H1 (cell line): Measurements from ENCODE around the gene RITA1. TPM values are rescaled to one million over a fixed set of nuclear protein-coding genes. Genes with fewer than 3 reads are reported as not detected.

Experiments used
- CTCF ChIA-PET: fragments of 300-600 bp; sonication (Branson Sonifier 250); formaldehyde crosslinking; loops from one replicate; lab custom pipeline; 2021; ENCODE audit not compliant: partially characterized antibody; lab: Charles Lee
- POLR2A ChIA-PET: fragments of 300-600 bp; sonication (Branson Sonifier 250); formaldehyde crosslinking; loops from one replicate; lab custom pipeline; 2021; ENCODE audit warnings: inconsistent platforms; ENCODE audit not compliant: partially characterized antibody; lab: Charles Lee
- DNase-seq, 2 experiments: peaks; one replicate each; pipeline versions ENCODE4 v3.0.0 to v3.0.0-alpha.2; 2010 to 2022; ENCODE audit warnings: low spot score in 2 of 2, low read depth in 1 of 2, mixed read lengths in 1 of 2
- FAIRE-seq: peaks from 2 replicates; lab custom pipeline; 2011; peaks lifted over from hg19 to GRCh38; lab: Jason Lieb, UNC
- H2AFZ ChIP-seq: 2 replicates; pipeline ENCODE4 v1.8.1; 2012; ENCODE audit warnings: low read length, inconsistent platforms
- H2AK5ac ChIP-seq: 2 replicates; pipeline ENCODE4 v1.6.1; 2013; ENCODE audit warnings: low read depth, low read length
- H2BK120ac ChIP-seq: replicated peaks from 2 replicates; pipeline ENCODE3; 2013; ENCODE audit warnings: low read depth, low read length, inconsistent platforms
- H2BK12ac ChIP-seq: 2 replicates; pipeline ENCODE4 v1.6.1; 2013; ENCODE audit warnings: low read depth, low read length
- H2BK15ac ChIP-seq: 2 replicates; pipeline ENCODE4 v1.6.1; 2013; ENCODE audit warnings: low read length
- H2BK20ac ChIP-seq: 2 replicates; pipeline ENCODE4 v1.6.1; 2013; ENCODE audit warnings: low read length
- H2BK5ac ChIP-seq: 2 replicates; pipeline ENCODE4 v1.6.1; 2013; ENCODE audit warnings: low read depth, low read length
- H3K14ac ChIP-seq: 2 replicates; pipeline ENCODE4 v1.6.1; 2013; ENCODE audit warnings: inconsistent platforms; ENCODE audit not compliant: insufficient read length
- H3K18ac ChIP-seq: 2 replicates; pipeline ENCODE4 v1.6.1; 2013; ENCODE audit warnings: low read length; ENCODE audit errors: extremely low read depth
- H3K23ac ChIP-seq: 2 replicates; pipeline ENCODE4 v1.6.1; 2013; ENCODE audit warnings: inconsistent platforms; ENCODE audit not compliant: insufficient read length
- H3K23me2 ChIP-seq: 2 replicates; pipeline ENCODE4 v1.6.1; 2013; ENCODE audit warnings: low read depth, low read length
- H3K27ac ChIP-seq: 2 replicates; pipeline ENCODE4 v1.6.1; 2011; ENCODE audit warnings: low read depth, low read length, inconsistent platforms
- H3K27me3 ChIP-seq, 4 experiments: replicated peaks in 1 of 4; 1 replicate in 1 of 4; 2 replicates in 3 of 4; pipeline versions ENCODE4 v1.6.1 to v1.8.1; 2011 to 2013; ENCODE audit warnings: low read length in 3 of 4, mild to moderate bottlenecking in 3 of 4, inconsistent platforms in 2 of 4, mixed read lengths in 2 of 4, moderate library complexity in 1 of 4; ENCODE audit not compliant: control insufficient read depth in 3 of 4, insufficient read depth in 3 of 4; ENCODE audit errors: extremely low read depth in 1 of 4
- H3K36me3 ChIP-seq, 4 experiments: 2 replicates each; pipeline versions ENCODE4 v1.6.1 to v1.8.1; 2011 to 2013; ENCODE audit warnings: mild to moderate bottlenecking in 4 of 4, low read length in 3 of 4, moderate library complexity in 2 of 4, control low read depth in 1 of 4, inconsistent platforms in 1 of 4; ENCODE audit not compliant: insufficient read depth in 4 of 4, control insufficient read depth in 2 of 4
- H3K4ac ChIP-seq: replicated peaks from 2 replicates; pipeline ENCODE3; 2013; ENCODE audit warnings: low read length, low read depth, mixed read lengths, inconsistent platforms; ENCODE audit not compliant: insufficient read length
- H3K4me1 ChIP-seq, 4 experiments: replicated peaks in 1 of 4; 1 replicate in 1 of 4; 2 replicates in 3 of 4; pipeline versions ENCODE4 v1.6.1 to v1.8.1; 2011 to 2013; ENCODE audit warnings: low read length in 3 of 4, inconsistent platforms in 2 of 4, mixed read lengths in 1 of 4; ENCODE audit not compliant: insufficient read depth in 4 of 4, control insufficient read depth in 3 of 4
- H3K4me2 ChIP-seq, 2 experiments: 2 replicates each; pipeline versions ENCODE4 v1.6.1 to v1.8.1; 2011 to 2013; ENCODE audit warnings: low read depth in 2 of 2, low read length in 2 of 2, control low read depth in 1 of 2, inconsistent platforms in 1 of 2, mild to moderate bottlenecking in 1 of 2; ENCODE audit not compliant: insufficient read depth in 1 of 2
- H3K4me3 ChIP-seq, 4 experiments: fragments of 200-600, 300-600 bp in 1 of 4; sonication (generic), shearing (Covaris generic), sonication (Bioruptor Twin) in 1 of 4; 2 replicates each; pipeline versions ENCODE4 v1.5.1 to v1.8.1; 2011 to 2016; ENCODE audit warnings: low read length in 4 of 4, low read depth in 3 of 4, control low read depth in 2 of 4, inconsistent platforms in 2 of 4, mild to moderate bottlenecking in 2 of 4, mixed read lengths in 1 of 4, moderate library complexity in 1 of 4; ENCODE audit not compliant: insufficient read depth in 2 of 4; ENCODE audit errors: extremely low read depth in 1 of 4
- H3K56ac ChIP-seq: replicated peaks from 2 replicates; pipeline ENCODE3; 2013; ENCODE audit warnings: low read depth, mild to moderate bottlenecking, mixed read lengths, low read length, inconsistent platforms; ENCODE audit not compliant: insufficient read length
- H3K79me1 ChIP-seq: 2 replicates; pipeline ENCODE4 v1.6.1; 2013; ENCODE audit warnings: low read depth, low read length, control low read depth
- H3K79me2 ChIP-seq, 2 experiments: 2 replicates each; pipeline versions ENCODE4 v1.6.1 to v1.8.1; 2012 to 2013; ENCODE audit warnings: low read length in 2 of 2, mild to moderate bottlenecking in 2 of 2, inconsistent platforms in 1 of 2; ENCODE audit not compliant: insufficient read depth in 2 of 2, control insufficient read depth in 1 of 2
- H3K9ac ChIP-seq, 4 experiments: replicated peaks in 1 of 4; 1 replicate in 1 of 4; 2 replicates in 3 of 4; pipeline versions ENCODE4 v1.6.1 to v1.8.1; 2011 to 2013; ENCODE audit warnings: low read depth in 3 of 4, low read length in 3 of 4, control low read depth in 2 of 4, mild to moderate bottlenecking in 2 of 4, moderate library complexity in 2 of 4, inconsistent platforms in 1 of 4; ENCODE audit errors: extremely low read depth in 1 of 4
- H3K9me3 ChIP-seq, 2 experiments: 2 replicates each; pipeline versions ENCODE4 v1.6.1 to v1.8.1; 2012 to 2013; ENCODE audit warnings: mild to moderate bottlenecking in 2 of 2, moderate library complexity in 2 of 2, control low read depth in 1 of 2, inconsistent platforms in 1 of 2, low read depth in 1 of 2, low read length in 1 of 2, mixed read lengths in 1 of 2; ENCODE audit not compliant: insufficient read depth in 2 of 2
- H4K20me1 ChIP-seq, 2 experiments: replicated peaks in 1 of 2; 2 replicates each; pipeline versions ENCODE3 to v1.8.1; 2011 to 2013; ENCODE audit warnings: inconsistent platforms in 2 of 2, low read length in 2 of 2, mild to moderate bottlenecking in 1 of 2; ENCODE audit not compliant: insufficient read depth in 2 of 2, control insufficient read depth in 1 of 2
- H4K5ac ChIP-seq: 2 replicates; pipeline ENCODE4 v1.6.1; 2013; ENCODE audit warnings: low read length, low read depth, mixed read lengths, inconsistent platforms; ENCODE audit not compliant: insufficient read length
- H4K8ac ChIP-seq: 2 replicates; pipeline ENCODE4 v1.8.0; 2013; ENCODE audit warnings: mild to moderate bottlenecking, moderate library complexity, low read length, inconsistent platforms; ENCODE audit not compliant: insufficient read depth; ENCODE audit errors: extremely low read depth
- H4K91ac ChIP-seq: replicated peaks from 2 replicates; pipeline ENCODE3; 2013; ENCODE audit warnings: low read length, mixed read lengths, inconsistent platforms; ENCODE audit not compliant: insufficient read length
- EGR1 ChIP-seq: IDR thresholded peaks from 2 replicates; pipeline ENCODE4 v1.6.1; 2011; ENCODE audit warnings: low read depth, low read length, borderline replicate concordance
- FOSL1 ChIP-seq: IDR thresholded peaks from 2 replicates; pipeline ENCODE4 v1.6.1; 2011; ENCODE audit warnings: mild to moderate bottlenecking, low read depth, low read length, moderate library complexity; ENCODE audit not compliant: insufficient read depth
- GABPA ChIP-seq: IDR thresholded peaks from 2 replicates; pipeline ENCODE4 v1.6.1; 2011; ENCODE audit warnings: mild to moderate bottlenecking, low read length, moderate library complexity, borderline replicate concordance; ENCODE audit not compliant: insufficient read depth
- HDAC2 ChIP-seq, 2 experiments: fragments of 300-600 bp in 1 of 2; sonication (generic) in 1 of 2; IDR thresholded peaks; 2 replicates each; pipeline ENCODE4 v1.6.1; 2011 to 2012; ENCODE audit warnings: low read depth in 2 of 2, low read length in 2 of 2, mild to moderate bottlenecking in 2 of 2, moderate library complexity in 2 of 2, borderline replicate concordance in 1 of 2, inconsistent platforms in 1 of 2
- KDM4A ChIP-seq: IDR thresholded peaks from one replicate; pipeline ENCODE4 v1.7.1; 2012; ENCODE audit warnings: low read depth, mild to moderate bottlenecking, moderate library complexity, low read length, inconsistent platforms; ENCODE audit not compliant: severe bottlenecking
- SRF ChIP-seq: IDR thresholded peaks from 2 replicates; pipeline ENCODE4 v1.6.1; 2011; ENCODE audit warnings: mild to moderate bottlenecking, low read depth, low read length, moderate library complexity
- ZNF274 ChIP-seq: IDR thresholded peaks from 2 replicates; pipeline ENCODE4 v1.7.0; 2012; ENCODE audit warnings: low read length, borderline replicate concordance; ENCODE audit errors: extremely low read depth
- WGBS, 2 experiments: shearing (Covaris generic) in 1 of 2; methylation state at CpG; one replicate each; pipeline versions ENCODE4 v1.1.6 to v1.1.7; 2013 to 2015; ENCODE audit warnings: low lambda C conversion rate in 2 of 2, mixed read lengths in 2 of 2, inconsistent platforms in 1 of 2, low coverage in 1 of 2, missing lambda C conversion rate in 1 of 2; ENCODE audit not compliant: insufficient replicate concordance in 2 of 2, insufficient coverage in 1 of 2, insufficient read length in 1 of 2; ENCODE audit errors: extremely low coverage in 1 of 2, missing lambda C conversion rate in 1 of 2; 5-methylcytosine and 5-hydroxymethylcytosine counted together
- polyA plus RNA-seq, 7 experiments: library from polyadenylated mRNA; depleted of rRNA in 3 of 7; stranded (reverse) in 5 of 7; unstranded in 2 of 7; fragments of >200 nt in 5 of 7; fragments of 200-250 nt in 2 of 7; gene quantifications; 1 replicate in 5 of 7; 2 replicates in 1 of 7; 4 replicates in 1 of 7; pipeline versions ENCODE4 v1.2.1 to v1.2.3, GENCODE V29; 2011 to 2013; ENCODE audit warnings: missing spikeins in 2 of 7, mixed read lengths in 2 of 7
- total RNA-seq: library from RNA; stranded (reverse); fragmentation: NEBNext Ultra II Directional; extraction: Animal tissue kit (Norgen Biotek cat#: 25700); gene quantifications from 2 replicates; pipeline ENCODE4 v1.2.1, GENCODE V29; 2021
- TF ChIP-seq, protein P1 (sequence below): IDR thresholded peaks from 2 replicates; pipeline ENCODE4 v1.6.1; 2011; ENCODE audit warnings: low read depth, mild to moderate bottlenecking, low read length; ENCODE audit not compliant: insufficient read depth
- TF ChIP-seq, protein P2 (sequence below): IDR thresholded peaks from 2 replicates; pipeline ENCODE4 v1.6.1; 2012; ENCODE audit warnings: low read length, inconsistent platforms

RITA1 gene
- total and polyA plus RNA-seq, 2 of the 8 experiments (the other 6 are each of a cell fraction or from before 2014, with no cell fraction given): 24.1 to 25.8 TPM

DNA sequence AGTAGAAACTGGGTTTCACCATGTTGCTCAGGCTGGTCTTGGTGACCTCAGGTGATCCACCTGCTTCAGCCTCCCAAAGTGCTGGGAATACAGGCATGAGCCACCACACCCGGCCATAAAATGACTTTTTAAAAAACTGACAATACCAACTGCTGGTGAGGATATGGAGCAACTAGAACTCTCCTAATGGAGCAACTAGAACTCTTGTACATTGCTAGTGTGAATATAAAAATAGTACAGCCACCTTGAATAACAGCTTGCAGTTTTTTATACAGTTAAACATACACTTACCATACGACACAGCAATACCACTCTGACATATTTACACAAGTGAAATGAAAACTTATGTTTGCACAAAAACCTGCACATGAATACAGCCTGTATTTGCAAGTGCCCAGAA, 38.5 kb upstream of the RITA1 start:
- Histone ChIP-seq H4K5ac (no peak overlapping the region), H3K56ac (no peak overlapping the region), H3K4me3 (no peak overlapping the region), H4K20me1 (no peaks in the 10 kb centered on the region), H2BK15ac (no peak overlapping the region), H3K79me2 (no peaks in the 10 kb centered on the region), H2BK12ac (no peak overlapping the region), H3K18ac (no peak overlapping the region), H3K4me1 (peaks cover 6 to 20% (median 13%) of the 10 kb centered on the region in 4 experiments), H2BK120ac (no peak overlapping the region), H2BK20ac (no peak overlapping the region), H2AFZ (no peak overlapping the region), H2BK5ac (no peak overlapping the region), H3K27me3 (peaks cover 0 to 7% (median 5%) of the 10 kb centered on the region in 4 experiments; a peak in 6 of 7 replicates), H3K9ac (no peak overlapping the region), H3K79me1 (no peaks in the 10 kb centered on the region), H3K27ac (no peak overlapping the region), H2AK5ac (no peak overlapping the region), H3K14ac (no peak overlapping the region), H3K9me3 (no peaks in the 10 kb centered on the region), H3K23me2 (peaks cover 2% of the 10 kb centered on the region; the same call in 1 of the 2 replicates), H3K36me3 (no peaks in the 10 kb centered on the region), H4K91ac (no peak overlapping the region), H3K4ac (no peak overlapping the region), H3K23ac (no peak overlapping the region), H4K8ac (no peak overlapping the region), H3K4me2 (no peak overlapping the region)
- DNase-seq (no peak), FAIRE-seq (no peak)
- TF ChIP-seq, protein P1, sequence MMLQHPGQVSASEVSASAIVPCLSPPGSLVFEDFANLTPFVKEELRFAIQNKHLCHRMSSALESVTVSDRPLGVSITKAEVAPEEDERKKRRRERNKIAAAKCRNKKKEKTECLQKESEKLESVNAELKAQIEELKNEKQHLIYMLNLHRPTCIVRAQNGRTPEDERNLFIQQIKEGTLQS: no peak
- no peak for TF ChIP-seq HDAC2 (IDR thresholded peaks at IDR 0.05; ENCODE audit: borderline replicate concordance in 1 of 2, low read depth in 2 of 2, low read length in 2 of 2)
- no peak for TF ChIP-seq SRF
- TF ChIP-seq FOSL1: no peak
- TF ChIP-seq KDM4A: no peak
- TF ChIP-seq GABPA: no peak
- TF ChIP-seq, protein P2, sequence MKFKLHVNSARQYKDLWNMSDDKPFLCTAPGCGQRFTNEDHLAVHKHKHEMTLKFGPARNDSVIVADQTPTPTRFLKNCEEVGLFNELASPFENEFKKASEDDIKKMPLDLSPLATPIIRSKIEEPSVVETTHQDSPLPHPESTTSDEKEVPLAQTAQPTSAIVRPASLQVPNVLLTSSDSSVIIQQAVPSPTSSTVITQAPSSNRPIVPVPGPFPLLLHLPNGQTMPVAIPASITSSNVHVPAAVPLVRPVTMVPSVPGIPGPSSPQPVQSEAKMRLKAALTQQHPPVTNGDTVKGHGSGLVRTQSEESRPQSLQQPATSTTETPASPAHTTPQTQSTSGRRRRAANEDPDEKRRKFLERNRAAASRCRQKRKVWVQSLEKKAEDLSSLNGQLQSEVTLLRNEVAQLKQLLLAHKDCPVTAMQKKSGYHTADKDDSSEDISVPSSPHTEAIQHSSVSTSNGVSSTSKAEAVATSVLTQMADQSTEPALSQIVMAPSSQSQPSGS: no peak
- no peak for TF ChIP-seq EGR1
- no peak for TF ChIP-seq ZNF274
- POLR2A ChIA-PET: no interaction called here
- CTCF ChIA-PET: interaction anchor here (1.0 to 2.0 kb wide), 3 partner anchors 12 to 154 kb away, joined by 3 to 7 read pairs (median 6); partner anchors contain the start of gene RASAL1
- 97% methylated on average over 2 of the region's 2 CpGs; no CpG with 5 or more reads in 1 of the 2 experiments for WGBS, 2 experiments
